Stimulated activated naive CD8-positive, alpha-beta T cell treated with anti-CD3 and anti-CD28 coated beads, Interleukin-15, Interleukin-2, amounts not matched to agents 100 ng/mL and 50 ng/mL, for 24 hours (primary cell): ENCODE data around the gene ZNF213.
A peak's percentile ranks its signal among the peaks of the same experiment; 100 is the strongest.

Experiments used
- H3K27ac Mint-ChIP-seq: one replicate; pipeline ENCODE4 v1.8.0; 2021; ENCODE audit warnings: mild to moderate bottlenecking, mixed read lengths
- H3K27me3 Mint-ChIP-seq: one replicate; pipeline ENCODE4 v1.8.0; 2021; ENCODE audit warnings: mixed read lengths
- H3K36me3 Mint-ChIP-seq: one replicate; pipeline ENCODE4 v1.8.0; 2021; ENCODE audit warnings: low read depth, mixed read lengths
- H3K4me1 Mint-ChIP-seq: one replicate; pipeline ENCODE4 v1.8.0; 2021; ENCODE audit warnings: low read depth, mixed read lengths
- H3K4me3 Mint-ChIP-seq: one replicate; pipeline ENCODE4 v1.8.0; 2021; ENCODE audit warnings: mild to moderate bottlenecking, mixed read lengths
- H3K9me3 Mint-ChIP-seq: one replicate; pipeline ENCODE4 v1.8.0; 2021; ENCODE audit warnings: mixed read lengths

The ZNF213 gene

DNA sequence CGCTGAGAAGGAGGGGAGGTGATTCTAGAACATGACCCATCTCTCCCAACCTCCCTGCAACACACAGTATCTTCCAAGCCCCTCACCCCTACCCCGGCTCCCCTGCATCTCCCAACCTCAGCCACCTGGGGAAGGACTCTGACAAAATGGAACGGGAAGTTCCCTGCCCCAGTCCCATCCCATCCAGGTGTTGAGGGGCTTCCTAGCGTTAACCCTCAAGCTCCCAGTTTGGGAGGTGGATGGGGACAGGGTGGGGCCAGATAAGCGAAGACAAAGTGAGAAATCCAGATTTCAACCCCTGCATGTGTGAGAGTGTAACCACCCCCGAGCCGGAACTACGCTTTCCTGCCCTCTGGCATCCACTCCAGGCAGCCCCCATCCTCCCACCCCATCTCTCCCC lies 37.6 kb upstream of the ZNF213 start:
- Mint-ChIP-seq H3K9me3 (no peaks in the 10 kb centered on the region), H3K27ac (no peak overlapping the region), H3K27me3 (no peaks in the 10 kb centered on the region), H3K36me3 (no peaks in the 10 kb centered on the region), H3K4me1 (peaks cover 39% of the 10 kb centered on the region), H3K4me3 (no peak overlapping the region)

DNA sequence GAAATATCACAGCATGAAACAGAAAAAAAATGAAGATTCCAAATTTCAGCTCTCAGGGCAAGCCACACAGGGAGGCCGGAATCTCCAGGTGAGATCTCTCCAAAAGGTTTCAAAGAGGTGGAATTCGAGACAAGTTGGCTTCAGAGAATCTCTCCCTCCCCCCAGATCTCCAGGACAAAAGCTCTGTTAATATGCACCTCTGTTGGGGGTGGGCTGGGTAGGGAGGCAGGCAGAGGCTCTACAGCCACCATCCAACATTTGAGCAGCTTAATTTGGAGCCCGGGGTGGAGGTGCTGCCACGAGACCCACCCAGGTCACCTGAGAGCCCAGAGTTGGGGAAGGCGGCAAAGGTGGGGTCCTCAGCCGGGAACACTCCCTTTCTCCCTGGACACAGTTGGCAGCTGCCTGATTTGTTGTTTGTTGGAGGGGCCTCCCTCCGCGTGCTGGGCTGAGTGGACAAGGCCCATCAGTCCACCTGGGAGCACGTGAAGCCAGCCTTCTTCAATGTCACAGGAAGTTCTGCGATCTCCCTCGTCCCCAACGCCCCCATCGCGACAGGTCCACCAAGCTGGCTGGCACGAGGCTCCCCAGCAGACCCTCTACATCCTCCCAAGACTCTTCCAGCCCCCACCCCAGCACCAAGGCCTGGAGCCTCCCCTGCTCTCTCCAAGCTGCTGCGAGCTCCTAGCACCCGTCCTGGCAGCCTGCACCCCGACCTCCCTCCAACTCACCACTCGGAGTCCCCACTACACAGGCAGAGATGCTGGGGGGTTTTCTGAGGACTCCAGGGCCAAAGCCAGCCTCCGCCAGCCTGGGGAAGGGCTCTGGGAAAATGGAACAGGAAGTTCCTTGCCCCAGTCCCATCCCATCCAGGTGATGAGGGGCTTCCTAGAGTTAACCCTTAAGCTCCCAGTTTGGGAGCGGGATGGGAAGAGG lies 36.1 kb upstream of the ZNF213 start, which contains the start of gene ZSCAN10:
ZSCAN10 (minus strand) TSS at position 836 of the 936 bp plus-strand sequence. CDS start 6,357 bp downstream, outside the sequence.
- Mint-ChIP-seq H3K9me3 (no peaks in the 10 kb centered on the region), H3K27ac (peak within 1 kb of the TSS; percentile 13), H3K27me3 (no peaks in the 10 kb centered on the region), H3K36me3 (no peaks in the 10 kb centered on the region), H3K4me1 (peaks cover 46% of the 10 kb centered on the region), H3K4me3 (peak within 1 kb of the TSS; percentile 56)

- Mint-ChIP-seq H3K27me3 (no peaks in the 10 kb centered on the region), H3K4me1 (peaks cover 46% of the 10 kb centered on the region), H3K4me3 (no peak overlapping the region), H3K27ac (no peak overlapping the region), H3K9me3 (no peaks in the 10 kb centered on the region), H3K36me3 (no peaks in the 10 kb centered on the region)
Measured at GRCh38 chr16:3099395-3099731, 35.5 kb upstream of the ZNF213 start.

- Mint-ChIP-seq H3K36me3 (no peaks in the 10 kb centered on the region), H3K9me3 (no peaks in the 10 kb centered on the region), H3K27me3 (no peaks in the 10 kb centered on the region), H3K27ac (peak overlapping the region; percentile 13), H3K4me3 (peak overlapping the region; percentile 56), H3K4me1 (peaks cover 40% of the 10 kb centered on the region)
Measured at GRCh38 chr16:3099732-3100499, 34.9 kb upstream of the ZNF213 start.

DNA sequence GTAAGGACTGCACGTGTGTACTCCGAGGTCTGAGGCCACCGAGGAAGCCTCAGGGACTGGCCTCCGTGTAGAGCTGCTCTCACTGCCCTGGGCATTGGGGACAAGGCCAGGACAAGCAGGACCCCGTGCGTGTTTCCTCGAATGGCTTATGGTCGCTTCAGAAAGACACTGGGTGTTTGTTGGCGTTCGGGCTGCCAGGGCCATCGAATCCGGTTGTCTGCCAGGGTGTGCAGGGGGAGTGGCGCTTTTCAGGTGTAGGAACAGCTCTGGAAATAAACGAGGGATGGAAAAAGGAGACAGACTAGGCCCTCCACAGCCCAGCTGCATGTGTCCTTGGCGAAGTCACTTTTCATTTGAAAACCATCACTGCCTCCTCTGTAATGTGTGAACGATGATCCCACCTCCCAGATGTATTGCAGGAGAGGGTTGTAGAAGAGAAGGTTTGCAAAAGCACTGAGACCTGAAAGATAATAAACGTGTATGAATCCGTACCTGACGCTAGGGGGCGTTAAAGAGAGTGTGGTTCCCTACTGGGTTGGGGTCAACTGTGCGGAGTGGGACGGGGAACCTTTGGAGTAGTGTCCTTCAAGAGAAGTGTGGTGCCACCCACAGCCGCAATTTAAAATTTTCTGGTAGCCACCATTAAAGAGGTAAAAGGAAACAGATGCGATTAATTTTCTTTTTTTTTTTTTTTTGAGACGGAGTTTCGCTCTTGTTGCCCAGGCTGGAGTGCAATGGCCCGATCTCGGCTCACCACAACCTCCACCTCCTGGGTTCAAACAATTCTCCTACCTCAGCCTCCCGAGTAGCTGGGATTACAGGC lies 33.6 kb upstream of the ZNF213 start:
- peaks cover 40% of the 10 kb centered on the region for H3K4me1 Mint-ChIP-seq

GRCh38 chr16:3101841-3102470 lies 32.9 kb upstream of the ZNF213 start:
- Mint-ChIP-seq H3K9me3 (no peaks in the 10 kb centered on the region), H3K27ac (peak overlapping the region; percentile 64), H3K4me1 (peaks cover 42% of the 10 kb centered on the region), H3K36me3 (no peaks in the 10 kb centered on the region), H3K27me3 (no peaks in the 10 kb centered on the region), H3K4me3 (peak overlapping the region; percentile 78)

More for the DNA sequence above, 33.6 kb upstream of the ZNF213 start:
- peak overlapping the region; percentile 78 for H3K4me3 Mint-ChIP-seq
- no peaks in the 10 kb centered on the region for H3K36me3 Mint-ChIP-seq
- peak overlapping the region; percentile 75 for H3K27ac Mint-ChIP-seq
- H3K9me3 Mint-ChIP-seq, result no peaks in the 10 kb centered on the region
- no peaks in the 10 kb centered on the region for H3K27me3 Mint-ChIP-seq

DNA sequence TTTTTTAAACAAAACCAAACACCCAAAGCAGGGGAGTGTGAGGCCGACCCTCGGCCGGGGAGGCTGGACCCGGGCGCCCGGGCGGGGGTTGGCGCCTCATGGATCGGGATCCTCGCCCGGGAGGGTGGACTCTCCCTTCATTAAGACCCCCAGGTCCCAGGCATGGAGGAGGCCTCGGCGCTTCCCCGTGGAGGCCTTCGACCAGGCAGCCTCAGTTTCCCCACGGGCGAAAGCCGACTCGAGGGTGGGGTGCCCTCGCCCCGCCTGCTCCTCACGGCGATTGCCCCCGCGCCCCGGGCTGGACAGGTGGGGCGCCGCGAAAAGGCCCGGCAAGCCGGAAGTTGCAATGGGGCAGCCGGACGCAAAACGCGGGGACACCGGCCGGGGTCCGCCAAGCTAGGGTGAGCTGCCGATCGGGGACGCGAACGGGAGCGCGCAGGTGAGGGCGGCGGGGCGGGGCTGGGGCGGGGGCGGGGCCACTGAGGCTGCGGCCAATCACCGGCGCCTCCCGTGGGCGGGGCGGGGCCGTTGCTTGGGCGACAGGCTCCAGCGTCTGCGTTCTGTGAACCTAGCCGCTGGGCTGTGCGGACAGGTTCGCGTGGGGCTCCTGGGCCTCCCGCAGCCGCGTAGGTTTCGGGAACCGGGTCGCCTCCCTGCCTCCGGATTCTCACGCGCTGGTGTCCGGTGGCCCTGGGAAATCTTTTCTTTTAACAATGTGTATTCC lies 28.5 kb upstream of the ZNF213 start:
- H3K27me3 Mint-ChIP-seq, result no peaks in the 10 kb centered on the region
- peak overlapping the region; percentile 84 for H3K4me3 Mint-ChIP-seq
- H3K9me3 Mint-ChIP-seq, result no peaks in the 10 kb centered on the region
- peak overlapping the region; percentile 88 for H3K27ac Mint-ChIP-seq
- peaks cover 34% of the 10 kb centered on the region for H3K4me1 Mint-ChIP-seq
- no peaks in the 10 kb centered on the region for H3K36me3 Mint-ChIP-seq

DNA sequence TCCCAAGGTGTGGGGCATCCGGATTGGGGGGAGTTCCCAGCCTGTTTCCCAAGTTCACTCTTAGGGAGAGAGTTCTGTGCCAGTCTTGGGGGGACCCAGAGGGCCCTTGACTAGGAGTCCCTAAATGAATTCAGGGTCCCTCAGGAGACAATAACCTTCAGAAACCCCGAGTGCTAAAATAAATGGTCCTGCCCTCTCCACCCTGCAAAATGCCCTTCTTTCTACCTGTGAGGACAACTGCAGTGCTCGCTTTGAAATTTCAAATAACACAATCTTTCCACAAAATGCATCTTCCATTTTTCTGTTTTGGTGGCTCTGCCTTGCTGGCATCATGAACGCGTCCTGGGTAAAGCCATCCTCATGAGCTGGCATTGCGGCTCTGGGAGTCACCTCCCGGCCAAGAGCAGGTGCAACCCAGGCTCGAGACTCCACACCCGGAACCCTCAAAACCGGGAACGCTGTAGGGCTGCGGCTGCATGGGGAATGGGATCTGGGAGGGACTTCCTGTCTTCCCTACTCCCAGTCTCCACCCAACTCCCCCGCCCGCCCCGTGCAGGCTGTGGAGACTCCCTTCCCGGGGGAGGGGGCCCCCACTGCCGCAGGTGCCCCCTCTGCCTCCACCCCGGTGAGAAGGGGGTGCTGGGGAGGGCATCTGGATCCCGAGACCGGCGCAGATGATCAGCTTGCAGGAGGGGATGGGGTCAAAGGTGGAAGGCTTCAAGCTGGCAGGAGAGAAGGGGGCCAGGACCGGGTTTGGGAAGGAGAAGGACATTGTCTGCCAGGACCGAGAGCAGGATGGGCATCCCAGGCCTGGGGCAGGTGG lies 22.6 kb upstream of the ZNF213 start, which contains the start of gene ZNF205:
ZNF205 (plus strand) TSS at position 529 of the 823 bp plus-strand sequence. CDS start 845 bp downstream, outside the sequence.
- H3K27ac Mint-ChIP-seq, result no peak within 1 kb of the TSS
- H3K9me3 Mint-ChIP-seq, result no peaks in the 10 kb centered on the region
- no peaks in the 10 kb centered on the region for H3K36me3 Mint-ChIP-seq
- H3K27me3 Mint-ChIP-seq, result peaks cover 4% of the 10 kb centered on the region
- H3K4me3 Mint-ChIP-seq, result no peak within 1 kb of the TSS
- peaks cover 2% of the 10 kb centered on the region for H3K4me1 Mint-ChIP-seq

GRCh38 chr16:3112881-3113574 lies 21.8 kb upstream of the ZNF213 start:
- Mint-ChIP-seq H3K27me3 (peaks cover 4% of the 10 kb centered on the region), H3K4me3 (no peak overlapping the region), H3K4me1 (no peaks in the 10 kb centered on the region), H3K9me3 (no peaks in the 10 kb centered on the region), H3K27ac (no peak overlapping the region), H3K36me3 (no peaks in the 10 kb centered on the region)

DNA sequence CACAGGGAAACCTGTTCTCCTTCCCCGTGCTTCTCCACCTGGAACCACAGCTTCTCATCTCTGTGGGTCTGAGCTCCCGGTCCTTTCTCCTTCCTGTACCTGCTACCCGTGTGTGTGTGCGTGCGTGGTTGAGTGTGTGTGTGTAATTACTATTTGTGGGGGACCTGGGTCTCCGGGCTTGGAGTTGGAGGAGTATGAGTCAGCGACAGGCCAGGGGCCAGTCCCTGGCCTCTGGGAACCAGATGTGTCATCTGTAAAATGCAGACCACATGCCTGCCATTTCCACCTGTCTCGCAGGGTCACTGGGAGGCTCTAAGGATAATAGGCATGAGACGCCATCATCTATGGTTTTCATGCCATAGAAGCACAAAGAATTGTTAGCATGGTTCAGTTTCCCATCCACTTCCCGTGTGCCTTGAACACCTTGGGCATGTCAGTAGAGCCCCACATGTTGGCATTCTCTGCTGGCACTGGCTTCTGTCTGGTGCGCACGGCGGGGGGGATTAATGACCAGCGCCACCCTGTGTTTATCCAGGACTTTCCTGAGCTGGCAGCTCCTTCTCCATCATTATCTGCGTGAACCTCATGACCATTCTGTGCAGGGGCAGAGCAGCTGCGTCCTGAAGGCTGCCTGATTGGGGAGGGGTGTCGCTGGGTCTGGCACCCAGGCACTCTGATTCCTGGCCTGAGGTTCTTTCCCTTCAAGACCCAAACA lies 20.9 kb upstream of the ZNF213 start:
- Mint-ChIP-seq H3K27ac (no peak overlapping the region), H3K9me3 (no peaks in the 10 kb centered on the region), H3K4me3 (no peak overlapping the region), H3K4me1 (no peaks in the 10 kb centered on the region), H3K36me3 (no peaks in the 10 kb centered on the region), H3K27me3 (peaks cover 4% of the 10 kb centered on the region)

DNA sequence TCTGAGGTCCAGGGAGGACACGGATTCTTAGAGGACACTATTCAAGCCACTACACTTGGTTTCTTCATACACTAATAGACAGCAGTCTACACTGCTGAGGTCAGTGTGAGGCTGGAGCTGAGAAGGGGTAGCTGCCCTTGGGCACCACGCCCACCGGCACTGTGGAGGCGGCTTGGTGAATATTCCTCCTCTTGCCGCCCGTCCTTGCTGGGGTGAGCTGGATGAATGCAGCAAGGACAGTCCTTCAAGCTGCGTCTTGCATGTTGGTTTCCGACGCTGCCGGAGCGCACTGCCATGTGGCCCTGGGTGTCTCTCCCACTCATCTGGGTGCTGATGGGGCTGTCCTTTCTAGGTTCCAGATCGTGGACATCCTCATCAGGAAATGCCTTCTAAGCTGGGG lies 19.8 kb upstream of the ZNF213 start:
- no peaks in the 10 kb centered on the region for H3K4me1 Mint-ChIP-seq
- no peaks in the 10 kb centered on the region for H3K36me3 Mint-ChIP-seq
- H3K9me3 Mint-ChIP-seq, result no peaks in the 10 kb centered on the region
- H3K27me3 Mint-ChIP-seq, result peaks cover 4% of the 10 kb centered on the region
- H3K4me3 Mint-ChIP-seq, result no peak overlapping the region
- H3K27ac Mint-ChIP-seq, result no peak overlapping the region

GRCh38 chr16:3115561-3115960 lies 19.3 kb upstream of the ZNF213 start:
- Mint-ChIP-seq H3K9me3 (no peaks in the 10 kb centered on the region), H3K27ac (no peak overlapping the region), H3K27me3 (peaks cover 4% of the 10 kb centered on the region), H3K4me3 (no peak overlapping the region), H3K36me3 (no peaks in the 10 kb centered on the region), H3K4me1 (no peaks in the 10 kb centered on the region)
